ENCODE measurements around the gene FAM193B.

GRCh38 chr5:177503351-177504085, 50.8 kb downstream of the FAM193B start:
- TF ChIP-seq POLR2A (IDR thresholded peaks at IDR 0.05; ENCODE audit: low read length) (no peak), SMC3 (IDR thresholded peaks at IDR 0.05) (no peak)

Measured in A549 (cell line).